GM20000 (cell line): Measurements from ENCODE around the gene LCE6A.

Source experiments
- DNase-seq: peaks from one replicate; pipeline ENCODE4 v3.0.0; 2012; ENCODE audit warnings: low spot score
- CTCF ChIP-seq: IDR thresholded peaks from 2 replicates; pipeline ENCODE4 v1.5.1; 2012; ENCODE audit warnings: mild to moderate bottlenecking, control low read depth; ENCODE audit errors: extremely low read depth, missing control alignments

Gene LCE6A

GRCh38 chr1:152884085-152884484 is 41.4 kb downstream of the LCE6A start:
- no peak for DNase-seq
- TF ChIP-seq CTCF, result no peak

GRCh38 chr1:152884506-152884905 is 41.9 kb downstream of the LCE6A start:
- no peak for TF ChIP-seq CTCF
- no peak for DNase-seq

- no peak for TF ChIP-seq CTCF
- no peak for DNase-seq
These were observed 42.4 kb downstream of the LCE6A start for GRCh38 chr1:152884966-152885624.

GRCh38 chr1:152886085-152886484 is 43.4 kb downstream of the LCE6A start:
- DNase-seq, result no peak
- TF ChIP-seq CTCF, result no peak

GRCh38 chr1:152886758-152887409 is 44.2 kb downstream of the LCE6A start:
- TF ChIP-seq CTCF, result no peak
- no peak for DNase-seq

GRCh38 chr1:152888126-152888525 is 45.5 kb downstream of the LCE6A start:
- DNase-seq, result no peak

More at GRCh38 chr1:152888126-152888525, 45.5 kb downstream of the LCE6A start:
- TF ChIP-seq CTCF, result no peak
